Measurements from ENCODE around the gene EPS8L2.

GRCh38 chr11:724778-725386, 18.9 kb downstream of the EPS8L2 start:
- TF ChIP-seq, protein P1, sequence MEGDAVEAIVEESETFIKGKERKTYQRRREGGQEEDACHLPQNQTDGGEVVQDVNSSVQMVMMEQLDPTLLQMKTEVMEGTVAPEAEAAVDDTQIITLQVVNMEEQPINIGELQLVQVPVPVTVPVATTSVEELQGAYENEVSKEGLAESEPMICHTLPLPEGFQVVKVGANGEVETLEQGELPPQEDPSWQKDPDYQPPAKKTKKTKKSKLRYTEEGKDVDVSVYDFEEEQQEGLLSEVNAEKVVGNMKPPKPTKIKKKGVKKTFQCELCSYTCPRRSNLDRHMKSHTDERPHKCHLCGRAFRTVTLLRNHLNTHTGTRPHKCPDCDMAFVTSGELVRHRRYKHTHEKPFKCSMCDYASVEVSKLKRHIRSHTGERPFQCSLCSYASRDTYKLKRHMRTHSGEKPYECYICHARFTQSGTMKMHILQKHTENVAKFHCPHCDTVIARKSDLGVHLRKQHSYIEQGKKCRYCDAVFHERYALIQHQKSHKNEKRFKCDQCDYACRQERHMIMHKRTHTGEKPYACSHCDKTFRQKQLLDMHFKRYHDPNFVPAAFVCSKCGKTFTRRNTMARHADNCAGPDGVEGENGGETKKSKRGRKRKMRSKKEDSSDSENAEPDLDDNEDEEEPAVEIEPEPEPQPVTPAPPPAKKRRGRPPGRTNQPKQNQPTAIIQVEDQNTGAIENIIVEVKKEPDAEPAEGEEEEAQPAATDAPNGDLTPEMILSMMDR (IDR thresholded peaks at IDR 0.05): no peak
- no peak for TF ChIP-seq POLR2A (IDR thresholded peaks at IDR 0.05)
- no peak for TF ChIP-seq POLR2AphosphoS5 (IDR thresholded peaks at IDR 0.05)

Data from prostate gland (tissue), 2 donors.